HEK293 (cell line): ENCODE data around the gene IGFALS.

Experiments
- GLIS1 ChIP-seq: fragments of 450-650 bp; formaldehyde crosslinking; IDR thresholded peaks from 2 replicates; pipeline ENCODE4 v1.5.1; 2016; ENCODE audit warnings: missing biosample characterization, missing genetic modification characterization
- GLIS2 ChIP-seq: fragments of 450-650 bp; formaldehyde crosslinking; IDR thresholded peaks from 2 replicates; pipeline ENCODE4 v1.5.1; 2016; ENCODE audit warnings: missing biosample characterization, missing genetic modification characterization
- HOXA7 ChIP-seq: sonication (generic); formaldehyde crosslinking; IDR thresholded peaks from 2 replicates; pipeline ENCODE4 v1.8.1; 2022; ENCODE audit warnings: missing genetic modification reagents, borderline replicate concordance
- HOXC10 ChIP-seq: sonication (generic); formaldehyde crosslinking; IDR thresholded peaks from 2 replicates; pipeline ENCODE4 v1.8.1; 2023; ENCODE audit warnings: mild to moderate bottlenecking, missing genetic modification reagents
- REPIN1 ChIP-seq: fragments of 450-650 bp; formaldehyde crosslinking; IDR thresholded peaks from 2 replicates; pipeline ENCODE4 v1.5.1; 2017; ENCODE audit warnings: missing biosample characterization, missing genetic modification characterization, low read depth
- SALL2 ChIP-seq: fragments of 450-650 bp; formaldehyde crosslinking; IDR thresholded peaks from 2 replicates; pipeline ENCODE4 v1.5.0; 2017; ENCODE audit warnings: missing biosample characterization, mild to moderate bottlenecking, missing genetic modification characterization, borderline replicate concordance
- SCRT1 ChIP-seq: fragments of 450-650 bp; formaldehyde crosslinking; IDR thresholded peaks from 2 replicates; pipeline ENCODE4 v1.5.1; 2016; ENCODE audit warnings: missing biosample characterization, missing genetic modification characterization, borderline replicate concordance
- SCRT2 ChIP-seq: fragments of 450-650 bp; formaldehyde crosslinking; IDR thresholded peaks from 2 replicates; pipeline ENCODE4 v1.5.1; 2016; ENCODE audit warnings: missing biosample characterization, missing genetic modification characterization
- SETDB1 ChIP-seq: IDR thresholded peaks from one replicate; pipeline ENCODE4 v1.6.1; 2017; ENCODE audit warnings: mild to moderate bottlenecking, low read length, moderate library complexity, mixed read lengths; ENCODE audit not compliant: insufficient read length
- ZBTB20 ChIP-seq: fragments of 450-650 bp; formaldehyde crosslinking; IDR thresholded peaks from 2 replicates; pipeline ENCODE4 v1.5.1; 2016; ENCODE audit warnings: missing biosample characterization, missing genetic modification characterization
- ZBTB8A ChIP-seq: fragments of 450-650 bp; formaldehyde crosslinking; IDR thresholded peaks from 2 replicates; pipeline ENCODE4 v1.5.1; 2016; ENCODE audit warnings: missing biosample characterization, missing genetic modification characterization
- ZFHX2 ChIP-seq: fragments of 450-650 bp; formaldehyde crosslinking; conservative IDR thresholded peaks from 2 replicates; pipeline ENCODE4 v1.5.1; 2016; ENCODE audit warnings: missing biosample characterization, missing genetic modification characterization
- ZFP37 ChIP-seq: fragments of 450-650 bp; formaldehyde crosslinking; IDR thresholded peaks from 2 replicates; pipeline ENCODE4 v1.5.1; 2016; ENCODE audit warnings: missing biosample characterization, missing genetic modification characterization
- ZNF211 ChIP-seq: fragments of 450-650 bp; formaldehyde crosslinking; IDR thresholded peaks from 2 replicates; pipeline ENCODE4 v1.5.1; 2016; ENCODE audit warnings: low read depth, missing biosample characterization, missing genetic modification characterization
- ZNF266 ChIP-seq: fragments of 450-650 bp; formaldehyde crosslinking; IDR thresholded peaks from 2 replicates; pipeline ENCODE4 v1.5.1; 2016; ENCODE audit warnings: missing biosample characterization, missing genetic modification characterization, low read depth
- ZNF311 ChIP-seq: fragments of 450-650 bp; formaldehyde crosslinking; IDR thresholded peaks from 2 replicates; pipeline ENCODE4 v1.5.1; 2017; ENCODE audit warnings: missing biosample characterization, missing genetic modification characterization, borderline replicate concordance
- ZNF391 ChIP-seq: fragments of 450-650 bp; formaldehyde crosslinking; IDR thresholded peaks from 2 replicates; pipeline ENCODE4 v1.5.1; 2016; ENCODE audit warnings: low read depth, missing biosample characterization, missing genetic modification characterization, borderline replicate concordance
- ZNF404 ChIP-seq: fragments of 450-650 bp; formaldehyde crosslinking; IDR thresholded peaks from 2 replicates; pipeline ENCODE4 v1.5.1; 2017; ENCODE audit warnings: missing biosample characterization, missing genetic modification characterization
- ZNF48 ChIP-seq: fragments of 450-650 bp; formaldehyde crosslinking; IDR thresholded peaks from 2 replicates; pipeline ENCODE4 v1.5.1; 2016; ENCODE audit warnings: missing biosample characterization, missing genetic modification characterization
- ZNF510 ChIP-seq: fragments of 450-650 bp; formaldehyde crosslinking; IDR thresholded peaks from 2 replicates; pipeline ENCODE4 v1.5.1; 2018; ENCODE audit warnings: mild to moderate bottlenecking, missing genetic modification characterization, missing biosample characterization; ENCODE audit not compliant: insufficient replicate concordance
- ZNF514 ChIP-seq: fragments of 450-650 bp; formaldehyde crosslinking; IDR thresholded peaks from 2 replicates; pipeline ENCODE4 v1.5.1; 2016; ENCODE audit warnings: missing biosample characterization, missing genetic modification characterization
- ZNF561 ChIP-seq: fragments of 450-650 bp; IDR thresholded peaks from 2 replicates; pipeline ENCODE4 v1.5.1; 2018; ENCODE audit warnings: missing biosample characterization, missing genetic modification characterization, borderline replicate concordance
- ZNF571 ChIP-seq: fragments of 450-650 bp; formaldehyde crosslinking; IDR thresholded peaks from 2 replicates; pipeline ENCODE4 v1.5.0; 2017; ENCODE audit warnings: missing biosample characterization, missing genetic modification characterization
- ZNF660 ChIP-seq: fragments of 450-650 bp; IDR thresholded peaks from 2 replicates; pipeline ENCODE4 v1.5.1; 2018; ENCODE audit warnings: missing biosample characterization, mild to moderate bottlenecking, missing genetic modification characterization
- ZNF664 ChIP-seq: fragments of 450-650 bp; formaldehyde crosslinking; IDR thresholded peaks from 2 replicates; pipeline ENCODE4 v1.5.1; 2016; ENCODE audit warnings: missing biosample characterization, missing genetic modification characterization
- ZNF670 ChIP-seq: fragments of 450-650 bp; formaldehyde crosslinking; IDR thresholded peaks from 2 replicates; pipeline ENCODE4 v1.5.1; 2016; ENCODE audit warnings: missing biosample characterization, missing genetic modification characterization, low read depth
- ZNF747 ChIP-seq: fragments of 450-650 bp; formaldehyde crosslinking; IDR thresholded peaks from 2 replicates; pipeline ENCODE4 v1.5.1; 2016; ENCODE audit warnings: missing biosample characterization, missing genetic modification characterization
- ZNF785 ChIP-seq: fragments of 450-650 bp; formaldehyde crosslinking; IDR thresholded peaks from 2 replicates; pipeline ENCODE4 v1.5.1; 2016; ENCODE audit warnings: missing biosample characterization, missing genetic modification characterization
- ZSCAN23 ChIP-seq: fragments of 450-650 bp; formaldehyde crosslinking; IDR thresholded peaks from 2 replicates; pipeline ENCODE4 v1.5.1; 2016; ENCODE audit warnings: missing biosample characterization, missing genetic modification characterization
- TF ChIP-seq, protein P1 (sequence below): fragments of 450-650 bp; formaldehyde crosslinking; IDR thresholded peaks from 2 replicates; pipeline ENCODE4 v1.5.1; 2017; ENCODE audit warnings: missing biosample characterization, missing genetic modification characterization
- TF ChIP-seq, protein P2 (sequence below): fragments of 450-650 bp; formaldehyde crosslinking; IDR thresholded peaks from 2 replicates; pipeline ENCODE4 v1.5.1; 2016; ENCODE audit warnings: missing biosample characterization, missing genetic modification characterization
- TF ChIP-seq, protein P3 (sequence below): fragments of 450-650 bp; formaldehyde crosslinking; IDR thresholded peaks from 2 replicates; pipeline ENCODE4 v1.5.1; 2016; ENCODE audit warnings: missing biosample characterization, missing genetic modification characterization
- TF ChIP-seq, protein P4 (sequence below): fragments of 450-650 bp; formaldehyde crosslinking; IDR thresholded peaks from 2 replicates; pipeline ENCODE4 v1.5.1; 2016; ENCODE audit warnings: missing biosample characterization, missing genetic modification characterization

IGFALS gene

DNA sequence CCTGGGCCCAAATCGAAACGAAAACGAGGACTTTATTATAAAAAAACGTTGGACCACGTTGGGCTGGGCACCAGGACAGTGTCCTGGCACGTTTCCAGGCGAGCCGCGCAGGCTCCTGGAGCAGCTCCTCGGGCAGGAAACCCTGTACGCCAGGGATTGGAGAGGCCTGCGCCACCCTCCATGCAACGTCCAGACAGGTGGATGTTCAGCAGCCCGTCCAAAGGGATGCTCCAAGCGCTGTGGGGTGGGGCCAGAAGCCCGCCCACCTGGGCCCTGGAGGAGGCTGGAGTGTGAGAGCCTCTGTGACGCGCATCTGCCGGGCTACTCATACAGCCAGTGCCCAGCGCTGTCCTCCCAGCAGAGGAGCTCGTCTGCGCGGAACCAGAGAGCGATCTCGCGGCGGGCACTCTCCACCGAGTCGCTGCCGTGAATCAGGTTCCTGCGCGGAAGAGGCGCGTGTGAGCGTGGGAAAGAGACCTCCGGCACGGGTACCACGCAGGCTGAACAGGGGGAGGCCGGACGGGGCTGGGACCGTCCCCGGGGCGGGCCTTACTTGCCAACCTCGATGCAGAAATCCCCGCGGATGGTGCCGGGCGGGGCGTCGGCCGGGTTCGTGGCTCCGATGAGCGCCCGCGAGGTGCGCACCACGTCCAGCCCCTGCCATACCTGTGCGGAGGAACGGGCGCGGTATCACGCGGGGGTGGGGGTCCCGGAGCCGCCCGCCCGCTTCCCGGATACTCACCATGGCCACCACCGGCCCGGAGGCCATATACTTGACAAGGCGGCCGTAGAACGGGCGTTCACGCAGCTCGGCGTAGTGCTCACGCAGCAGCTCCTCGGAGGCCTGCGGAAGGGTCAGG lies 22.9 kb downstream of the IGFALS start (continued):
- TF ChIP-seq ZFP37, result peak; percentile 80
- no peak for TF ChIP-seq ZNF311 (tag by site-specific recombination)
- no peak for TF ChIP-seq ZNF747 (tag by site-specific recombination)
- TF ChIP-seq SCRT1 (tag by site-specific recombination), result peak; percentile 68
- no peak; the same call in 1 of the 2 replicates for TF ChIP-seq ZNF391 (tag by site-specific recombination)
- peak; percentile 15 for TF ChIP-seq GLIS2 (tag by site-specific recombination)
- TF ChIP-seq ZBTB8A, result no peak; the same call in 1 of the 2 replicates
- no peak for TF ChIP-seq SETDB1
- peak; percentile 67; the same call in 1 of the 2 replicates for TF ChIP-seq ZNF561 (tag by site-specific recombination)
- TF ChIP-seq, protein P1, sequence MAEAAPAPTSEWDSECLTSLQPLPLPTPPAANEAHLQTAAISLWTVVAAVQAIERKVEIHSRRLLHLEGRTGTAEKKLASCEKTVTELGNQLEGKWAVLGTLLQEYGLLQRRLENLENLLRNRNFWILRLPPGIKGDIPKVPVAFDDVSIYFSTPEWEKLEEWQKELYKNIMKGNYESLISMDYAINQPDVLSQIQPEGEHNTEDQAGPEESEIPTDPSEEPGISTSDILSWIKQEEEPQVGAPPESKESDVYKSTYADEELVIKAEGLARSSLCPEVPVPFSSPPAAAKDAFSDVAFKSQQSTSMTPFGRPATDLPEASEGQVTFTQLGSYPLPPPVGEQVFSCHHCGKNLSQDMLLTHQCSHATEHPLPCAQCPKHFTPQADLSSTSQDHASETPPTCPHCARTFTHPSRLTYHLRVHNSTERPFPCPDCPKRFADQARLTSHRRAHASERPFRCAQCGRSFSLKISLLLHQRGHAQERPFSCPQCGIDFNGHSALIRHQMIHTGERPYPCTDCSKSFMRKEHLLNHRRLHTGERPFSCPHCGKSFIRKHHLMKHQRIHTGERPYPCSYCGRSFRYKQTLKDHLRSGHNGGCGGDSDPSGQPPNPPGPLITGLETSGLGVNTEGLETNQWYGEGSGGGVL (tag by site-specific recombination), result no peak; the same call in 1 of the 2 replicates
- TF ChIP-seq ZNF571, result no peak
- TF ChIP-seq, protein P2, sequence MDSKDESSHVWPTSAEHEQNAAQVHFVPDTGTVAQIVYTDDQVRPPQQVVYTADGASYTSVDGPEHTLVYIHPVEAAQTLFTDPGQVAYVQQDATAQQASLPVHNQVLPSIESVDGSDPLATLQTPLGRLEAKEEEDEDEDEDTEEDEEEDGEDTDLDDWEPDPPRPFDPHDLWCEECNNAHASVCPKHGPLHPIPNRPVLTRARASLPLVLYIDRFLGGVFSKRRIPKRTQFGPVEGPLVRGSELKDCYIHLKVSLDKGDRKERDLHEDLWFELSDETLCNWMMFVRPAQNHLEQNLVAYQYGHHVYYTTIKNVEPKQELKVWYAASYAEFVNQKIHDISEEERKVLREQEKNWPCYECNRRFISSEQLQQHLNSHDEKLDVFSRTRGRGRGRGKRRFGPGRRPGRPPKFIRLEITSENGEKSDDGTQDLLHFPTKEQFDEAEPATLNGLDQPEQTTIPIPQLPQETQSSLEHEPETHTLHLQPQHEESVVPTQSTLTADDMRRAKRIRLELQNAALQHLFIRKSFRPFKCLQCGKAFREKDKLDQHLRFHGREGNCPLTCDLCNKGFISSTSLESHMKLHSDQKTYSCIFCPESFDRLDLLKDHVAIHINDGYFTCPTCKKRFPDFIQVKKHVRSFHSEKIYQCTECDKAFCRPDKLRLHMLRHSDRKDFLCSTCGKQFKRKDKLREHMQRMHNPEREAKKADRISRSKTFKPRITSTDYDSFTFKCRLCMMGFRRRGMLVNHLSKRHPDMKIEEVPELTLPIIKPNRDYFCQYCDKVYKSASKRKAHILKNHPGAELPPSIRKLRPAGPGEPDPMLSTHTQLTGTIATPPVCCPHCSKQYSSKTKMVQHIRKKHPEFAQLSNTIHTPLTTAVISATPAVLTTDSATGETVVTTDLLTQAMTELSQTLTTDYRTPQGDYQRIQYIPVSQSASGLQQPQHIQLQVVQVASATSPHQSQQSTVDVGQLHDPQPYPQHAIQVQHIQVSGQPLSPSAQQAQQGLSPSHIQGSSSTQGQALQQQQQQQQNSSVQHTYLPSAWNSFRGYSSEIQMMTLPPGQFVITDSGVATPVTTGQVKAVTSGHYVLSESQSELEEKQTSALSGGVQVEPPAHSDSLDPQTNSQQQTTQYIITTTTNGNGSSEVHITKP (tag by site-specific recombination), result peak; percentile 84
- peak; percentile 68 for TF ChIP-seq ZFHX2 (tag by site-specific recombination)
- no peak for TF ChIP-seq REPIN1 (tag by site-specific recombination)
- no peak for TF ChIP-seq ZNF785
- TF ChIP-seq ZNF510 (tag by site-specific recombination), result no peak
- TF ChIP-seq ZSCAN23 (tag by site-specific recombination), result no peak
- TF ChIP-seq ZNF514, result no peak
- no peak for TF ChIP-seq HOXC10 (CRISPR knock-in tag)
- TF ChIP-seq, protein P3, sequence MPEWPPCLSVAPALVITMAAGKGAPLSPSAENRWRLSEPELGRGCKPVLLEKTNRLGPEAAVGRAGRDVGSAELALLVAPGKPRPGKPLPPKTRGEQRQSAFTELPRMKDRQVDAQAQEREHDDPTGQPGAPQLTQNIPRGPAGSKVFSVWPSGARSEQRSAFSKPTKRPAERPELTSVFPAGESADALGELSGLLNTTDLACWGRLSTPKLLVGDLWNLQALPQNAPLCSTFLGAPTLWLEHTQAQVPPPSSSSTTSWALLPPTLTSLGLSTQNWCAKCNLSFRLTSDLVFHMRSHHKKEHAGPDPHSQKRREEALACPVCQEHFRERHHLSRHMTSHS (tag by site-specific recombination), result no peak
- no peak for TF ChIP-seq ZNF48
- TF ChIP-seq ZNF664 (tag by site-specific recombination), result no peak
- TF ChIP-seq GLIS1 (tag by site-specific recombination), result peak; percentile 3; the same call in 1 of the 2 replicates
- peak; percentile 87 for TF ChIP-seq ZBTB20 (tag by site-specific recombination)
- no peak for TF ChIP-seq ZNF670
- TF ChIP-seq SALL2 (tag by site-specific recombination), result no peak
- TF ChIP-seq, protein P4, sequence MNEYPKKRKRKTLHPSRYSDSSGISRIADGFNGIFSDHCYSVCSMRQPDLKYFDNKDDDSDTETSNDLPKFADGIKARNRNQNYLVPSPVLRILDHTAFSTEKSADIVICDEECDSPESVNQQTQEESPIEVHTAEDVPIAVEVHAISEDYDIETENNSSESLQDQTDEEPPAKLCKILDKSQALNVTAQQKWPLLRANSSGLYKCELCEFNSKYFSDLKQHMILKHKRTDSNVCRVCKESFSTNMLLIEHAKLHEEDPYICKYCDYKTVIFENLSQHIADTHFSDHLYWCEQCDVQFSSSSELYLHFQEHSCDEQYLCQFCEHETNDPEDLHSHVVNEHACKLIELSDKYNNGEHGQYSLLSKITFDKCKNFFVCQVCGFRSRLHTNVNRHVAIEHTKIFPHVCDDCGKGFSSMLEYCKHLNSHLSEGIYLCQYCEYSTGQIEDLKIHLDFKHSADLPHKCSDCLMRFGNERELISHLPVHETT, result no peak
- TF ChIP-seq ZNF404, result 0 out of 2 replicates have a peak, but pooled peaks have one; percentile 3
- no peak for TF ChIP-seq HOXA7 (CRISPR knock-in tag)
- TF ChIP-seq SCRT2 (tag by site-specific recombination), result peak; percentile 80
- no peak for TF ChIP-seq ZNF266 (tag by site-specific recombination)
- TF ChIP-seq ZNF660 (tag by site-specific recombination), result 0 out of 2 replicates have a peak, but pooled peaks have one; percentile 15
- no peak for TF ChIP-seq ZNF211 (tag by site-specific recombination)
